Type B pancreatic cell (in vitro differentiated cells): ENCODE measurements around the gene PRND. TPM values are rescaled to one million over a fixed set of nuclear protein-coding genes. Genes with fewer than 3 reads are reported as not detected.
"Not testable (repeated sequence)": the region's sequence is repeated elsewhere in the genome, so short reads cannot be mapped to it uniquely, and the experiment has no call there.

Source experiments
- DNase-seq: peaks from one replicate; pipeline ENCODE4 v3.0.0; 2021; ENCODE audit warnings: mixed read lengths; ENCODE audit not compliant: unreplicated experiment; ENCODE audit errors: extremely low spot score
- H3K27ac Mint-ChIP-seq: 2 replicates; pipeline ENCODE4 v1.8.0; 2021; ENCODE audit warnings: mild to moderate bottlenecking, mixed read lengths
- H3K27me3 Mint-ChIP-seq: 2 replicates; pipeline ENCODE4 v1.8.0; 2021; ENCODE audit warnings: mixed read lengths
- H3K36me3 Mint-ChIP-seq: 2 replicates; pipeline ENCODE4 v1.8.0; 2021; ENCODE audit warnings: mixed read lengths
- H3K4me1 Mint-ChIP-seq: one replicate; pipeline ENCODE4 v1.8.0; 2021; ENCODE audit warnings: mixed read lengths; ENCODE audit not compliant: unreplicated experiment
- H3K4me3 Mint-ChIP-seq: 2 replicates; pipeline ENCODE4 v1.8.0; 2021; ENCODE audit warnings: mild to moderate bottlenecking, mixed read lengths
- H3K9me3 Mint-ChIP-seq: 2 replicates; pipeline ENCODE4 v1.8.0; 2021; ENCODE audit warnings: mixed read lengths
- CTCF ChIP-seq: fragments of 200-600 bp; sonication (generic); conservative IDR thresholded peaks from 2 replicates; pipeline ENCODE4 v1.5.0; 2021; ENCODE audit warnings: antibody characterized with exemption, mild to moderate bottlenecking
- total RNA-seq: library from RNA; stranded (reverse); gene quantifications from 2 replicates; pipeline ENCODE4 v1.2.1, GENCODE V29; 2021; ENCODE audit warnings: low replicate concordance

PRND gene
- total RNA-seq, 1 donor from 2014 or later = 0.48 TPM

GRCh38 chr20:4699957-4700356 is 21.8 kb upstream of the PRND start:
- DNase-seq = no peak
- Mint-ChIP-seq H3K4me3 (no peak overlapping the region), H3K4me1 (peaks cover 13% of the 10 kb centered on the region), H3K27me3 (peaks cover 3% of the 10 kb centered on the region), H3K36me3 (peaks cover 22% of the 10 kb centered on the region), H3K27ac (no peak overlapping the region), H3K9me3 (no peaks in the 10 kb centered on the region)
- TF ChIP-seq CTCF = no peak

- H3K36me3 Mint-ChIP-seq = peaks cover 7% of the 10 kb centered on the region
- H3K9me3 Mint-ChIP-seq = no peaks in the 10 kb centered on the region
- H3K4me1 Mint-ChIP-seq = peaks cover 8% of the 10 kb centered on the region
- H3K27ac Mint-ChIP-seq = no peak overlapping the region
- TF ChIP-seq CTCF = no peak
- DNase-seq = no peak
- peaks cover 3% of the 10 kb centered on the region for H3K27me3 Mint-ChIP-seq
- no peak overlapping the region for H3K4me3 Mint-ChIP-seq
Observed at GRCh38 chr20:4702562-4703280, 19.0 kb upstream of the PRND start.

GRCh38 chr20:4703281-4703676 is 18.4 kb upstream of the PRND start:
- H3K9me3 Mint-ChIP-seq = no peaks in the 10 kb centered on the region
- no peak overlapping the region for H3K4me3 Mint-ChIP-seq
- H3K27ac Mint-ChIP-seq = no peak overlapping the region

GRCh38 chr20:4706941-4707340 is 14.8 kb upstream of the PRND start:
- not testable (repeated sequence) for H3K4me3 Mint-ChIP-seq, H3K9me3 Mint-ChIP-seq, DNase-seq, H3K27me3 Mint-ChIP-seq, H3K4me1 Mint-ChIP-seq, H3K36me3 Mint-ChIP-seq, H3K27ac Mint-ChIP-seq

More at GRCh38 chr20:4703281-4703676, 18.4 kb upstream of the PRND start:
- no peak for DNase-seq
- Mint-ChIP-seq H3K4me1 (peaks cover 8% of the 10 kb centered on the region), H3K36me3 (peaks cover 7% of the 10 kb centered on the region), H3K27me3 (peaks cover 3% of the 10 kb centered on the region)
- no peak for TF ChIP-seq CTCF

GRCh38 chr20:4708036-4708435 is 13.7 kb upstream of the PRND start:
- Mint-ChIP-seq H3K4me3 (no peak overlapping the region), H3K27me3 (peaks cover 3% of the 10 kb centered on the region), H3K9me3 (no peaks in the 10 kb centered on the region), H3K36me3 (no peaks in the 10 kb centered on the region), H3K4me1 (peaks cover 8% of the 10 kb centered on the region), H3K27ac (no peak overlapping the region)
- no peak for DNase-seq
- no peak for TF ChIP-seq CTCF

- no peak for DNase-seq
- no peak for TF ChIP-seq CTCF
- peaks cover 3% of the 10 kb centered on the region for H3K27me3 Mint-ChIP-seq
- no peak overlapping the region for H3K27ac Mint-ChIP-seq
- H3K36me3 Mint-ChIP-seq = no peaks in the 10 kb centered on the region
- no peaks in the 10 kb centered on the region for H3K9me3 Mint-ChIP-seq
- H3K4me1 Mint-ChIP-seq = peaks cover 8% of the 10 kb centered on the region
- no peak overlapping the region for H3K4me3 Mint-ChIP-seq
Observed at GRCh38 chr20:4708856-4709255, 12.9 kb upstream of the PRND start.
